Neural progenitor cell (in vitro differentiated cells): ENCODE data around the gene POFUT2. TPM values are rescaled to one million over a fixed set of nuclear protein-coding genes. Genes with fewer than 3 reads are reported as not detected.

Experiments
- DNase-seq: peaks from one replicate; pipeline ENCODE4 v3.0.0-alpha.2; 2016; ENCODE audit warnings: low spot score
- H2AFZ ChIP-seq: fragments of 200-600 bp; sonication (generic); replicated peaks from 2 replicates; pipeline ENCODE4 v1.6.1; 2016; ENCODE audit warnings: antibody characterized with exemption
- H3F3A ChIP-seq: fragments of 200-600 bp; sonication (generic); 2 replicates; pipeline ENCODE4 v1.6.1; 2016; ENCODE audit warnings: antibody characterized with exemption, low read depth
- H3K27ac ChIP-seq: fragments of 200-600 bp; sonication (generic); 2 replicates; pipeline ENCODE4 v1.5.1; 2016; ENCODE audit warnings: mild to moderate bottlenecking
- H3K27me3 ChIP-seq: fragments of 200-600 bp; sonication (generic); 2 replicates; pipeline ENCODE4 v1.6.1; 2016; ENCODE audit warnings: mild to moderate bottlenecking, moderate library complexity
- H3K36me3 ChIP-seq: fragments of 200-600 bp; sonication (generic); 2 replicates; pipeline ENCODE4 v1.5.1; 2016
- H3K4me1 ChIP-seq: fragments of 200-600 bp; sonication (generic); 2 replicates; pipeline ENCODE4 v1.6.1; 2016; ENCODE audit warnings: mixed run types
- H3K4me2 ChIP-seq: fragments of 200-600 bp; sonication (generic); 2 replicates; pipeline ENCODE4 v1.6.1; 2016
- H3K4me3 ChIP-seq: fragments of 200-600 bp; sonication (generic); 2 replicates; pipeline ENCODE4 v1.5.1; 2016
- H3K79me2 ChIP-seq: fragments of 200-600 bp; sonication (generic); 2 replicates; pipeline ENCODE4 v1.6.1; 2016; ENCODE audit warnings: low read depth
- H3K9ac ChIP-seq: fragments of 200-600 bp; sonication (generic); 2 replicates; pipeline ENCODE4 v1.6.1; 2016
- H3K9me3 ChIP-seq: fragments of 200-600 bp; sonication (generic); 2 replicates; pipeline ENCODE4 v1.5.1; 2016; ENCODE audit warnings: low read depth
- H4K20me1 ChIP-seq: fragments of 200-600 bp; sonication (generic); 2 replicates; pipeline ENCODE4 v1.6.1; 2016; ENCODE audit warnings: low read depth
- H3K27ac Mint-ChIP-seq: 3 replicates; pipeline ENCODE4 v1.8.0; 2021; ENCODE audit warnings: mixed read lengths
- H3K27me3 Mint-ChIP-seq: 2 replicates; pipeline ENCODE4 v1.8.0; 2022; ENCODE audit warnings: low read depth, mild to moderate bottlenecking, inconsistent platforms, moderate library complexity, mixed read lengths; ENCODE audit not compliant: insufficient read depth
- H3K36me3 Mint-ChIP-seq: 3 replicates; pipeline ENCODE4 v1.8.0; 2021; ENCODE audit warnings: mixed read lengths
- H3K4me1 Mint-ChIP-seq: 3 replicates; pipeline ENCODE4 v1.8.0; 2021; ENCODE audit warnings: mixed read lengths
- H3K4me3 Mint-ChIP-seq: 3 replicates; pipeline ENCODE4 v1.8.0; 2021; ENCODE audit warnings: mild to moderate bottlenecking, moderate library complexity, mixed read lengths
- H3K9me3 Mint-ChIP-seq: 3 replicates; pipeline ENCODE4 v1.8.0; 2020; ENCODE audit warnings: mixed read lengths
- EZH2 ChIP-seq: fragments of 200-600 bp; sonication (generic); IDR thresholded peaks from 2 replicates; pipeline ENCODE4 v1.6.1; 2017; ENCODE audit warnings: antibody characterized with exemption, mild to moderate bottlenecking, moderate library complexity
- EZH2phosphoT487 ChIP-seq: fragments of 200-600 bp; sonication (generic); IDR thresholded peaks from 2 replicates; pipeline ENCODE4 v1.6.1; 2017; ENCODE audit warnings: antibody characterized with exemption
- total RNA-seq: library from RNA; depleted of rRNA; stranded (reverse); fragments of >200 nt; gene quantifications from 2 replicates; pipeline ENCODE4 v1.2.3, GENCODE V29; 2015; ENCODE audit warnings: low replicate concordance
- TF ChIP-seq, protein P1 (sequence below): fragments of 200-600 bp; sonication (generic); IDR thresholded peaks from 2 replicates; pipeline ENCODE4 v1.5.1; 2017; ENCODE audit warnings: antibody characterized with exemption, mild to moderate bottlenecking

The POFUT2 gene
- total RNA-seq, 1 donor from 2014 or later, result 28.5 TPM

DNA sequence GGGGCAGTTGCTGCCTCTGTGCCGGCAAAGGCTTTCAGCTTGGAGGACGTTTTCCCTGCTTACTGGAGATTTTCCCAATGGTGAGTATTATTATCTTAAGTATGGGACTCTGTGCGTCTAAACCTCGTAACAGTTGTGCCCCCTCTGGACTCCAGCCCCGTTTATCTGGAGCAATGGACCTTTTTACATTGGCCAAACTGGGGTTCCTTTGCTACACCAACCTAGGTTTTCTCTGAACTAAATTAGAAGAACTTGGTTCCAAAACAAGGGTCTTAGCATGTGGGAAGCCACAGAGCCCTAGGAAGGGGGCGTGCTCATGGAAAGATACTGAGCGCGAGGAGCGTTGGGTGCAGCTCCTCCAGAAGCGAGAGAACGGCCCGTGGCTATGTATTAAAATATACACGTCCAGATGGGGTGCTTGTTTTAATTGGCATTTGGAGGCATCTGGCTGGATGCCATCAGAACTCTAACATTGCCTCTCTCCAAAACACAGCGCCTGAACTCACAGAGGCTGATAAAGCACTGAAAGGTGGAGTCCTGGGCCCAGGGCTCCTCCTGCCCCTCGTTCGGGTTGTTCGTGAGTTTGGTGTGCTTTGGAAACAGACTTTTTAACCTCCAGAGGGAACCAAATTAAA, 28.4 kb downstream of the POFUT2 start:
- Histone ChIP-seq H3K4me2 (no peak overlapping the region), H3K27me3 (no peaks in the 10 kb centered on the region), H3K79me2 (no peaks in the 10 kb centered on the region), H3K27ac (no peak overlapping the region), H3F3A (peaks cover 10% of the 10 kb centered on the region), H2AFZ (no peak overlapping the region), H3K9me3 (no peaks in the 10 kb centered on the region), H3K4me3 (no peak overlapping the region), H3K36me3 (no peaks in the 10 kb centered on the region), H3K4me1 (peaks cover 17% of the 10 kb centered on the region), H4K20me1 (no peaks in the 10 kb centered on the region), H3K9ac (no peak overlapping the region)
- TF ChIP-seq EZH2, result no peak
- TF ChIP-seq EZH2phosphoT487, result no peak
- TF ChIP-seq, protein P1, sequence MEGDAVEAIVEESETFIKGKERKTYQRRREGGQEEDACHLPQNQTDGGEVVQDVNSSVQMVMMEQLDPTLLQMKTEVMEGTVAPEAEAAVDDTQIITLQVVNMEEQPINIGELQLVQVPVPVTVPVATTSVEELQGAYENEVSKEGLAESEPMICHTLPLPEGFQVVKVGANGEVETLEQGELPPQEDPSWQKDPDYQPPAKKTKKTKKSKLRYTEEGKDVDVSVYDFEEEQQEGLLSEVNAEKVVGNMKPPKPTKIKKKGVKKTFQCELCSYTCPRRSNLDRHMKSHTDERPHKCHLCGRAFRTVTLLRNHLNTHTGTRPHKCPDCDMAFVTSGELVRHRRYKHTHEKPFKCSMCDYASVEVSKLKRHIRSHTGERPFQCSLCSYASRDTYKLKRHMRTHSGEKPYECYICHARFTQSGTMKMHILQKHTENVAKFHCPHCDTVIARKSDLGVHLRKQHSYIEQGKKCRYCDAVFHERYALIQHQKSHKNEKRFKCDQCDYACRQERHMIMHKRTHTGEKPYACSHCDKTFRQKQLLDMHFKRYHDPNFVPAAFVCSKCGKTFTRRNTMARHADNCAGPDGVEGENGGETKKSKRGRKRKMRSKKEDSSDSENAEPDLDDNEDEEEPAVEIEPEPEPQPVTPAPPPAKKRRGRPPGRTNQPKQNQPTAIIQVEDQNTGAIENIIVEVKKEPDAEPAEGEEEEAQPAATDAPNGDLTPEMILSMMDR, result no peak
- H3K27me3 Mint-ChIP-seq, result peaks cover under 1% of the 10 kb centered on the region
- DNase-seq, result no peak
- H3K4me1 Mint-ChIP-seq, result peaks cover 25% of the 10 kb centered on the region
- H3K36me3 Mint-ChIP-seq, result peaks cover 10% of the 10 kb centered on the region
- H3K9me3 Mint-ChIP-seq, result no peaks in the 10 kb centered on the region
- no peak overlapping the region for H3K4me3 Mint-ChIP-seq
- no peak overlapping the region for H3K27ac Mint-ChIP-seq

GRCh38 chr21:45258466-45258865, 29.2 kb downstream of the POFUT2 start:
- H3K27ac Mint-ChIP-seq, result peak overlapping the region; percentile 60

GRCh38 chr21:45257673-45258341, 29.9 kb downstream of the POFUT2 start:
- no peaks in the 10 kb centered on the region for H3K36me3 Mint-ChIP-seq

More at GRCh38 chr21:45258466-45258865, 29.2 kb downstream of the POFUT2 start:
- Mint-ChIP-seq H3K36me3 (peaks cover 5% of the 10 kb centered on the region), H3K4me3 (no peak overlapping the region), H3K27me3 (peaks cover 2% of the 10 kb centered on the region), H3K4me1 (peaks cover 28% of the 10 kb centered on the region), H3K9me3 (no peaks in the 10 kb centered on the region)
- Histone ChIP-seq H4K20me1 (no peaks in the 10 kb centered on the region), H3K4me3 (no peak overlapping the region), H3K79me2 (no peaks in the 10 kb centered on the region), H3F3A (peaks cover 10% of the 10 kb centered on the region), H3K27me3 (no peaks in the 10 kb centered on the region), H3K4me1 (peaks cover 17% of the 10 kb centered on the region), H3K27ac (no peak overlapping the region), H3K36me3 (no peaks in the 10 kb centered on the region), H3K9ac (no peak overlapping the region), H2AFZ (no peak overlapping the region), H3K4me2 (no peak overlapping the region), H3K9me3 (no peaks in the 10 kb centered on the region)
- TF ChIP-seq EZH2 (no peak), EZH2phosphoT487 (no peak)
- TF ChIP-seq, protein P1, result no peak
- DNase-seq, result no peak

More at GRCh38 chr21:45257673-45258341, 29.9 kb downstream of the POFUT2 start:
- Histone ChIP-seq H3K79me2 (no peaks in the 10 kb centered on the region), H3K4me2 (no peak overlapping the region), H3K4me1 (peaks cover 17% of the 10 kb centered on the region), H3K9me3 (no peaks in the 10 kb centered on the region), H3K27me3 (no peaks in the 10 kb centered on the region), H3K9ac (no peak overlapping the region), H3K27ac (no peak overlapping the region), H4K20me1 (no peaks in the 10 kb centered on the region), H3F3A (peaks cover 10% of the 10 kb centered on the region), H2AFZ (no peak overlapping the region), H3K36me3 (no peaks in the 10 kb centered on the region), H3K4me3 (no peak overlapping the region)
- Mint-ChIP-seq H3K4me3 (no peak overlapping the region), H3K9me3 (no peaks in the 10 kb centered on the region), H3K27ac (peak overlapping the region; percentile 81), H3K4me1 (peaks cover 31% of the 10 kb centered on the region), H3K27me3 (peaks cover 2% of the 10 kb centered on the region)
- TF ChIP-seq EZH2, result no peak
- TF ChIP-seq, protein P1, result no peak
- no peak for TF ChIP-seq EZH2phosphoT487
- DNase-seq, result peak; percentile 33
